ENCODE results near the gene PODXL.
A peak's percentile ranks its signal among the peaks of the same experiment; 100 is the strongest.

Gene PODXL

DNA sequence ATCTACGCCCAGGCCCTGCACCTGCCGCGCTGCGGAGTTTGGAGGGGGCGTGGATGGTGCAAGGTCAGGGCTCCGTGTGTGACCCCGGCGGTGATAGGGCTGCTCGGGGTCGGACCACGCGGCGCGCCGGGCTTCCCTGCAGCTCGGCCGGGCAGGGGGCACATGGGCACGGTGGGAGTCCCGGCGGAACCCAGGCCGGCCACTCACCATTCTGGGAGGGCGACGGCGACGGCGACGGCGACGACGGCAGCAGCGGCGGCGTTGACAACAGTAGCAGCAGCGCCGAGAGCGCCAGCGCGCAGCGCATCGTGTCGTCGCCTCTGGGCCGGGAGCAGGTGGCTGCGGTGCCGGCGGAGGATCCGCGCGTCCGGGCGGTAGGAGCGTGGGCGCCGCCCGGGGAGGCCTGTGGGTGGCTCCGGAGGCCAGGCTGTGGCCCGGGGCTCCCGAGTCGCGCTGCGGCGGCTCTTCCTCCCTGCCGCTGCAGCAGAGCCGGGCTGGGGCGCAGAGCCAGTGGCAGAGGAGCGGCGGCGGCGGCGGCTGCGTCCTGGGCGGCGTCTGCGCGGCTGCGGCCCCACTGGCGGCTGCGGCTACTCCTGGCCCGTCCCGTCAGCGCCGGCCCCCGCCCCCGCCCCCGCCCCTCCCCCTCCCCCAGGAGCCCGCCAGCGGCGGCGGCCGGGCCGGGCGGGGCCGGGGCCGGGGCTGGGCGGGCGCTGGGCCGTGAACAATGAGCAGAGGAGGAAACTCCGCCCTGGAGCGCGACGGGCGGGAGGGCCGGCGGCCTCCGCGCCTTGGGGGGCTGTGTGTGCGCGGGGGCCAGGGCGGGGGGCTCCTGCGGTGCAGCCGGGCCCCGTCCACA, at the start of gene PODXL:
PODXL (minus strand) TSS at position 576 of the 856 bp plus-strand sequence; CDS start at position 307, 269 bp downstream.
- Histone ChIP-seq H3K9ac (ENCODE audit: low read length) (peak within 1 kb of the TSS; percentile 68), H3K27me3 (ENCODE audit: low read length) (no peaks in the 10 kb centered on the region), H3K4me3 (ENCODE audit: insufficient read depth, low read length, poor library complexity, severe bottlenecking) (peak within 1 kb of the TSS; percentile 70), H3K27ac (ENCODE audit: low read depth, low read length) (no peak within 1 kb of the TSS), H3K4me2 (ENCODE audit: low read depth, low read length, poor library complexity, severe bottlenecking) (peak within 1 kb of the TSS; percentile 66), H4K20me1 (ENCODE audit: low read depth, low read length) (no peaks in the 10 kb centered on the region), H2AFZ (ENCODE audit: low read depth, low read length, severe bottlenecking) (peak within 1 kb of the TSS; percentile 62), H3K36me3 (ENCODE audit: low read length) (no peaks in the 10 kb centered on the region), H3K79me2 (ENCODE audit: insufficient read depth, low read length) (no peaks in the 10 kb centered on the region), H3F3A (ENCODE audit: insufficient read depth) (no peaks in the 10 kb centered on the region), H3K9me2 (replicated peaks; ENCODE audit: insufficient read depth, low read length) (no peaks in the 10 kb centered on the region), H3K9me3 (ENCODE audit: insufficient read depth, low read length) (no peaks in the 10 kb centered on the region)
- TF ChIP-seq CTCF (IDR thresholded peaks at IDR 0.05; ENCODE audit: insufficient read depth, low read length, poor library complexity, severe bottlenecking) = no peak
- TF ChIP-seq EZH2phosphoT487 (conservative IDR thresholded peaks at IDR 0.05; ENCODE audit: low read length) = no peak

DNA sequence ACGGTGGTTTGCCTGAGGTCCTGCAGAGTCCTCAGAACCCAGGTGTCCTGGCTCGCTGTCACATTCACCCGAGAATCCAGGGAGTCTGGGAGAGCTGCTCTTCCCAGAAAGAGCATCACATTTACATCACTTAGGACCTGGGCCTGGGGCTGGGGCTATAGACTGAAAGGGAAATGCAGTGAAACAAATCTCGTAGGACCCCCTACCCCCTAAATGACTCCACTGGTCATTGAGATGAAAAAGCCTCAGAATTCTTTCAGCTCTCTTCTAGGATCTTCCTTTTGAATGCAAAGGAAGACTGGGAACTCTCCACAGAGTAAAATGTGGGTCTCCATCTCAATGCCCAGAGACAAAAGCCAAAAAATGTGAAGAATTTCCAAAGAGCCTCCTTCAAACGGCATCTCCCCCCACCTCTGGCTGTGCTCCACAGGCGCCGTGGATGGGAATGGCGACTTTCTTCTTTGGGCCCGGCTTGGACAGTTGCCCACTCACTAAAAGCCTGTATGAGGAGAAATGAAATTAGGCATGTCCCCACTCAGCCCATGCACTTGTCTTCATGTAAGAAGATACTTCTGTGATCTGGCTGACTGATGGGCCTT, 49.0 kb upstream of the PODXL start:
- Histone ChIP-seq H3K9me3 (ENCODE audit: insufficient read depth, low read length) (no peaks in the 10 kb centered on the region), H3K9ac (ENCODE audit: low read length) (no peak overlapping the region), H3K79me2 (ENCODE audit: insufficient read depth, low read length) (no peaks in the 10 kb centered on the region), H3K27ac (ENCODE audit: low read depth, low read length) (no peak overlapping the region), H3K36me3 (ENCODE audit: low read length) (no peaks in the 10 kb centered on the region), H2AFZ (ENCODE audit: low read depth, low read length, severe bottlenecking) (no peak overlapping the region), H3F3A (ENCODE audit: insufficient read depth) (no peaks in the 10 kb centered on the region), H4K20me1 (ENCODE audit: low read depth, low read length) (no peaks in the 10 kb centered on the region), H3K9me2 (replicated peaks; ENCODE audit: insufficient read depth, low read length) (no peaks in the 10 kb centered on the region), H3K4me2 (ENCODE audit: low read depth, low read length, poor library complexity, severe bottlenecking) (no peak overlapping the region), H3K27me3 (ENCODE audit: low read length) (no peaks in the 10 kb centered on the region), H3K4me3 (ENCODE audit: insufficient read depth, low read length, poor library complexity, severe bottlenecking) (no peak overlapping the region)
- no peak for TF ChIP-seq CTCF (IDR thresholded peaks at IDR 0.05; ENCODE audit: insufficient read depth, low read length, poor library complexity, severe bottlenecking)
- no peak for TF ChIP-seq EZH2phosphoT487 (conservative IDR thresholded peaks at IDR 0.05; ENCODE audit: low read length)

DNA sequence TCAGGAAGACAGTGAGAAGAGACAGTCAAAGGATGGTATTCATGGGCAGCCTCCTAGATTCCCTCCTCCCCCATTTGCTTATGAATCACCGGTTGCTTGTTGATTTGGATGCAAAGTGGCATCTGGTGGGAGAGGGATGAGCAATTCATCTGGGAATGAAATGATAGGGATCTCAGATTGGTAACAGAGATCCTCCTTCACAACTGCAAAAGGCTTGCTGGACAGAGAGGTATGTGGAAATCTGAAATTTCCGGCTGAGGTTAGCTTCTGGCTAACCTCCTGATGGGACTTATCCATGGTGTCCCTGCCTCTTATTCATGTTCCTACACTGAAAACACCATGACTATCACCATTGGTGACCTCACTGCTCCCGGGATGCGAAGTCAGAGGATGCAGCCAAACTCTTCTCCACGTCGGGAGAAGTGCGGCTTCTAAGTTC, 48.4 kb upstream of the PODXL start:
- Histone ChIP-seq H3K4me2 (ENCODE audit: low read depth, low read length, poor library complexity, severe bottlenecking) (no peak overlapping the region), H3K9me3 (ENCODE audit: insufficient read depth, low read length) (no peaks in the 10 kb centered on the region), H3K9me2 (replicated peaks; ENCODE audit: insufficient read depth, low read length) (no peaks in the 10 kb centered on the region), H2AFZ (ENCODE audit: low read depth, low read length, severe bottlenecking) (no peak overlapping the region), H3K27me3 (ENCODE audit: low read length) (no peaks in the 10 kb centered on the region), H3K4me3 (ENCODE audit: insufficient read depth, low read length, poor library complexity, severe bottlenecking) (no peak overlapping the region), H3K9ac (ENCODE audit: low read length) (no peak overlapping the region), H3K36me3 (ENCODE audit: low read length) (no peaks in the 10 kb centered on the region), H3F3A (ENCODE audit: insufficient read depth) (no peaks in the 10 kb centered on the region), H3K27ac (ENCODE audit: low read depth, low read length) (no peak overlapping the region), H3K79me2 (ENCODE audit: insufficient read depth, low read length) (no peaks in the 10 kb centered on the region), H4K20me1 (ENCODE audit: low read depth, low read length) (no peaks in the 10 kb centered on the region)
- no peak for TF ChIP-seq CTCF (IDR thresholded peaks at IDR 0.05; ENCODE audit: insufficient read depth, low read length, poor library complexity, severe bottlenecking)
- TF ChIP-seq EZH2phosphoT487 (conservative IDR thresholded peaks at IDR 0.05; ENCODE audit: low read length) = no peak

All from SU-DHL-6 (cell line).